HG02884 (cell line): ENCODE data around the gene CLK1.
A peak's percentile ranks its signal among the peaks of the same experiment; 100 is the strongest.
"Not testable (repeated sequence)": the region's sequence is repeated elsewhere in the genome, so short reads cannot be mapped to it uniquely, and the experiment has no call there.

Experiments used
- ATAC-seq: cut with Tn5 transposase; IDR thresholded peaks from one replicate; pipeline ENCODE4 v1.9.1; 2021; ENCODE audit warnings: mild to moderate bottlenecking, moderate library complexity; ENCODE audit not compliant: unreplicated experiment

The CLK1 gene

DNA sequence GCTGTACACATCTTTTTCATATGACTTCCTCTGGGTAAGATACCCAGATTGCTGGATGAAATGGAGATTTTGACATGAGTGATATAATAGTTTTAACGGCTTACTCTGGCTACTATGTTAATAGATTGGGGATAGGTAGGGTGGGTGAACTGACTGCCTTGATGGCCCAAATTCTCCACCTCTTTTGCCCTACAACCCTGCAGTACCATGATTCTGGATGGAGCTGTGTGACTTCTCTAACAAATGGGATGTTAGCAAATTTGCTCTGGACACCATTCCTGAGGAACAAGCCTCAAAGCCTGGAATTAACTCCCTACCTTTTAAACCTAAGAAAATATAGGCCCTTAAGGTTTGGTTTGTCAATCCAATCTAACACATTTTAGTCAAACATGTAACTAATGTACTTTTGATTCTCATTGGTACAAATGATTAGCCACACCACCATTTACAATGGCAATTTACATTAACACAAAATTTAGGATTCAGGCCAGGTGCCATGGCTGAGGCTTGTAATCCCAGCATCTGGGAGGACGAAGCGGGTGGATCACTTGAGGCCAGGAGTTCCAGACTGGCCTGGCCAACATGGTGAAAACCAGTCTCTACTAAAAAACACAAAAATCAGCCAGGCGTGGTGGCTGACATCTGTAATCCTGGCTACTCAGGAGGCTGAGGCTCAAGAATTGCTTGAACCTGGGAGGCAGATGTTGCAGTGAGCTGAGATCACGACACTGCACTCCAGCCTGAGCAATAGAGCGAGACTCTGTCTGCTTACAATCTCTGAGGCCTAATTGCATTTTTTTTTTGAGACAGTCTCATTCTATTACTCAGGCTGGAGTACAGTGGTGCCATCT lies 12.8 kb downstream of the CLK1 start:
- ATAC-seq = no peak

GRCh38 chr2:200850512-200851256 lies 13.8 kb downstream of the CLK1 start:
- no peak for ATAC-seq

DNA sequence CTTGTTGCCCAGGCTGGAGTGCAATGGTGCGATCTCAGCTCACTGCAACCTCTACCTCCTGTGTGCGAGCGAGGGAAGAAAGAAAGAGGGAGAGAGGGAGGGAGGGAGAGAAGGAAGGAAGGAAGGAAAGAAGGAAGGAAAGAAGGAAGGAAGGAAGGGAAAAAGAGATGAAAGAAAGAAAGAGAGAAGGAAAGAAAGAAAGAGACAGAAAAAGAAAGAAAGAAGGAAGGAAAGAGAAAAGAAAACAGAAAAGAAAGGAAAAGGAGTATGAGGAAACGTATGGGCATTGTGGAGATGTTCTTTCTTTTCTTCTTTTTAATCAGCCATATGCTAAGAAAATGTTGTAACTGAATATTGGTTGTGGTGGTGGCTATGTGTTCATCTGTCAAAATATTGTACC lies 16.5 kb downstream of the CLK1 start:
- no peak for ATAC-seq

DNA sequence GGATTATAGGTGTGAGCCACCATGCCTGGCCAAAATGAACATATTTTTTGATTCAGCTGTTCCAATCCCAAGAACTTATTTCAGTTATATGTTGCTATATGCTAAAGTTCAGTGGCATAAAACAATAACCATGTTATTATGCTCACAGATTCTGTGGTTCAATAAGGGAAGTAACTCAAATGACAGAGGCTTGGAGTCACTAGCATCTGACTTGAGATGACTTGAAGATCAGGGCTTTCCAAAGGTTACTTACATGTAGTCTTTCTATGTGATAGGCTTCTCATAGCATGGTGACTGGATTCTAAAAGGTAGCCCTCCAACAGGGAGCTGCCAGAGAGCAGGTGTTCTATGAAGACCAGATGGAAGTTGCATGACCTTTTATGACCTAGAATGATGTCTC lies 17.2 kb downstream of the CLK1 start:
- ATAC-seq = no peak

GRCh38 chr2:200845669-200846325 lies 18.7 kb downstream of the CLK1 start:
- ATAC-seq = no peak

- ATAC-seq = no peak
Observed at GRCh38 chr2:200845194-200845593, 19.3 kb downstream of the CLK1 start.

DNA sequence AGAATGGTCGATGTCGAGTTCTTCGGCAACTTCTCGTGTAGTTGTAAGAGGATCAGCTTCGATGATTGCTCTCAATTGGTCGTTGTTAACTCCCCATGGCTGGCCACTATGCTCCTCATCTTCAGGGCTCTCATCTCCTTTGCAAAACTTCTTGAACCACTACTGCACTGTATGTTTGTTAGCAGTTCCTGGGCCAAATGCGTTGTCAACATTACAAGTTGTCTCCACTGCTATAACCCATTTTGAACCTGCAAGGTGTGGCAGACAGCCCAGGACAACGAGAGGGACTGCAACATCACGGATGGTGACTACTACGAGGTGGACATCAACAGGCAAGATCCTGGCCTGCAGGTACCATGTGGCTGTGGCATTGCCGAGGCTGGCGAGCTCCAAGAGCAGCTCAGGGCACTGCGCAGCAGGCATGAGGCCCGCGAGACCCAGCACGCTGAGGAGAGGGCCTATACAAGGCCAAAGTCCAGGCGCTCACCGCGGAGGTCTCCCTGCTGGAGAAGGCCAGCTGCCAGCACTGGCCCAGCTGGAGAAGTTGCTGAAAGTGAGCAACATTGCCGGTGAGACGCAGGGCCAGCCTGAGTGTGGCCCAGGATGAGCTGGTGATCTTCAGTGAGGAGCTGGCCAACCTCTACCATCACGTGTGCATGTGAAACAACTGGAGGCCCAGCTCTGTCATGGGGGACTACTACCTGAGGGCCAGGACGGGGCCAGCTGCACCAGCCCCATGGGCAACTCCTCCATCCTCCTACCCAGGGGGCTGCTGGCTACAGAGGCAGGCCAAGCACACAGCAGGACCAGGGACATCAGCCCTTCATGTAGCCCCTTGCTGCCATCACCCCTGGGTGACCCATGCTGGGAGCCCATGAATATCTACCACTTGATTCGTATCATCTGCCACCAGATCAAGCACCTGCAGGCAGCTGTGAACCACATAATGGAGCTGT lies 20.2 kb downstream of the CLK1 start:
- no peak for ATAC-seq

- ATAC-seq = no peak
Observed at GRCh38 chr2:200839513-200839912, 24.9 kb downstream of the CLK1 start.

GRCh38 chr2:200834701-200835100 lies 29.8 kb downstream of the CLK1 start:
- no peak for ATAC-seq

GRCh38 chr2:200829258-200829655 lies 35.2 kb downstream of the CLK1 start:
- no peak for ATAC-seq

DNA sequence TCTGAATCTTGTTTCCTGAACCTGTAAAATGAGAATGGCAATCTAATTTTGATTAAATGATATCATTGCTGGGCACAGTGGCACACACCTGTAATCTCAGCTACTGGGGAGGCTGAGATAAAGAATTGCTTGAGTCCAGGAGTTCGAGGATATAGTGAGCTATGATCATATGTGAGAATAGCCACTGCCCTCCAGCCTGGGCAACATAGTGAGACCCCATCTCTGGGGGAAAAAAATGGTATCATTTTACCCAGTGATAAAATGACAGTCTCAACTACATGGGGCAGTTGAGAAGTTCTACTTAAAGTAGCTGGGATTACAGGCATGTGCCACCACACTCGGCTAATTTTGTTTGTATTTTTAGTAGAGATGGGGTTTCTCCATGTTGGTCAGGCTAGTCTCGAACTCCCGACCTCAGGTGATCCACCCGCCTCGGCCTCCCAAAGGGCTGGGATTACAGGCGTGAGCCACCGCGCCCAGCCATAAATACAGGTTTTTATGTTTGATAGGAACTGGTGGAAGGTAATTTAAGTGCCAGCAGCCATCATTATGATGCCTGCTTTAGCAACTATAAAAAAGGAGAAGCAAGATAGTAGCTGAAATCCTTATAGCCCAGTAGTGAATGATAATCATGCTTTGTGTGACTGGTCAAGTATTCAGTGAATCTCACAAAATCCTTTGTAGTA lies 35.7 kb downstream of the CLK1 start:
- no peak for ATAC-seq

DNA sequence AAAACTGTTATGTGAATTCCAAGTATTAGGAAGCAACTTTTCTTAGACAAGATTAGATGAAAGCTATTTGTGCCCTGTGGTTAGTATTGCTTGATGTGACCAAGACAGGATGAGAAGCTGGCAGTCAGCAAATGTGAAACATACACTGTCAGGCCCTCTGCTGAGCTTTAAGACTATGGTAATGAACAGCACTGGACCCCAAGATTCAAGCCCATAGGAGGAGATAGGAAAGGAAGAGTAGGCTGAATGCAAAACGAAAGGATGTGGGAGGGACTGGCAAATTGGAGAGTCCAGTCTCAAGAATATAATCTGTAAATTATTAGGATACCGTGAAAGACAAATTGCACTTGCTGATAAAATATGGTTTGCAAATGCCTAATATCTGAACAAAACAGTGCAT lies 36.4 kb downstream of the CLK1 start:
- no peak for ATAC-seq

GRCh38 chr2:200821686-200822245 lies 42.7 kb downstream of the CLK1 start:
- no peak for ATAC-seq

DNA sequence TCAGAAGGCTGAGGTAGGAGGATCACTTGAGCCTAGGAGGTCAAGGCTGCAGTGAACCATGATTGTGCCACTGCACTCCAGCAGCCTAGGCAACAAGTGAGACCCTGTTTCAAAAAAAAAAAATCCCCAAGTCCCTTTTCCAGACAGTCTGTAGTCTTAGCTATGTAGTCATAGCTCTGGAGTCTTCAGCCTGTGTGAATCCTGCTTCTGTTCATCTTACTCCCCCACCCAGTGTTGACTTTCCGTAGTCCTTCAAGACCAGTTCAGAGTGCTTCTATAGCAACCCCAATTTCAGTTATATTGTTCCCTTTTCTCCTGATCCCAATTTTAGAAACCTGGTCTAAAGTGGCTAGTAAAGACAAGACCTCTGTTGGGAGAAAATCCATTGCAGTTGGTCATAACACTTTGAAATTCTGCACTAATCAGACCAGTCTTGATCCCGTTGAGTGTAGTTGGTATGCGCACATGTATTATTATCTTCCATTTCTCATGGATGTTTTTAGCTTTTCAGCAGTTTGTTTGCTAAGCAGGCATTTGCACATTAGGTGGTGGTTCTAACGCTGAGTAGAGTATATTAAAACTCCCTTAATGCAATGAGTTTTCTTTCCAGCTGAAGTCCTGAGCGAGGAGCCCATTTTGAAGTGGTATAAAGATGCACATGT lies 43.8 kb downstream of the CLK1 start:
- no peak for ATAC-seq

DNA sequence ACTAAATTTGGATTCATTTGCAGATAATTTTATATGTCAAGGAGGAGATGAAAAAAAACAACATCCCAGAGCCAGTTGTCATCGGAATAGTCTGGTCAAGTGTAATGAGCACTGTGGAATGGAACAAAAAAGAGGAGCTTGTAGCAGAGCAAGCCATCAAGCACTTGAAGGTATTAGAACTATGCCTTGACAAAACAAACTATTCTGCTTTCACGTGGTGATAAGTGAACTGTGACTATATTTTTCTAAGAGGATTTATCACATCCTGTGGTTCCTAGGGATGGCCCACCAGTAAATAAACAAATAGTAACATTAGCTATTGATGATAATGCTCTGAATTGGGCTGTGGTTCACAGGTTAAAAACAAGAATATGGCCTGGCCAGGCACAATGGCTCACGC lies 45.7 kb downstream of the CLK1 start:
- ATAC-seq = not testable (repeated sequence)

- no peak for ATAC-seq
Observed at GRCh38 chr2:200814917-200815316, 49.5 kb downstream of the CLK1 start.

- peak; percentile 36 for ATAC-seq
Observed at GRCh38 chr2:200814276-200814815, 50.1 kb downstream of the CLK1 start.

- peak; percentile 29 for ATAC-seq
Observed at GRCh38 chr2:200812122-200813022, 52.1 kb downstream of the CLK1 start.
